Trophoblast cell (in vitro differentiated cells and primary cell): ENCODE data around the gene SNAP25.

Source experiments
- DNase-seq, 2 donors: peaks; one replicate each; pipeline ENCODE4 v3.0.0-alpha.2; 2016
- H2AFZ ChIP-seq: 2 replicates; pipeline ENCODE4 v1.6.1; 2013; ENCODE audit warnings: low read length, moderate library complexity, mild to moderate bottlenecking; ENCODE audit not compliant: insufficient read depth, poor library complexity
- H2AK5ac ChIP-seq: 2 replicates; pipeline ENCODE4 v1.6.1; 2013; ENCODE audit warnings: mild to moderate bottlenecking, low read length
- H2BK120ac ChIP-seq: 2 replicates; pipeline ENCODE4 v1.6.1; 2013; ENCODE audit warnings: low read length, mild to moderate bottlenecking, moderate library complexity; ENCODE audit not compliant: insufficient read depth, poor library complexity
- H2BK12ac ChIP-seq: 2 replicates; pipeline ENCODE4 v1.6.1; 2013; ENCODE audit warnings: mild to moderate bottlenecking, low read length, moderate library complexity
- H2BK5ac ChIP-seq: 2 replicates; pipeline ENCODE4 v1.6.1; 2013; ENCODE audit warnings: low read length, low read depth, moderate library complexity, mild to moderate bottlenecking; ENCODE audit not compliant: poor library complexity
- H3K14ac ChIP-seq: 2 replicates; pipeline ENCODE4 v1.6.1; 2013; ENCODE audit warnings: mild to moderate bottlenecking, low read length
- H3K18ac ChIP-seq: 2 replicates; pipeline ENCODE4 v1.6.1; 2013; ENCODE audit warnings: mild to moderate bottlenecking, low read length
- H3K23ac ChIP-seq: 2 replicates; pipeline ENCODE4 v1.6.1; 2013; ENCODE audit warnings: low read length
- H3K27ac ChIP-seq: 2 replicates; pipeline ENCODE4 v1.5.1; 2013; ENCODE audit warnings: low read depth, mild to moderate bottlenecking, inconsistent platforms, low read length, moderate library complexity
- H3K27me3 ChIP-seq: 2 replicates; pipeline ENCODE4 v1.6.1; 2013; ENCODE audit warnings: inconsistent platforms, mild to moderate bottlenecking, low read length, moderate library complexity; ENCODE audit not compliant: insufficient read depth
- H3K36me3 ChIP-seq, 2 experiments: 1 replicate in 1 of 2; 2 replicates in 1 of 2; pipeline ENCODE4 v1.6.1; 2013; ENCODE audit warnings: low read length in 2 of 2, mild to moderate bottlenecking in 2 of 2, moderate library complexity in 1 of 2; ENCODE audit not compliant: insufficient read depth in 2 of 2, control insufficient read depth in 1 of 2
- H3K4ac ChIP-seq: 2 replicates; pipeline ENCODE4 v1.6.1; 2013; ENCODE audit warnings: low read depth, mild to moderate bottlenecking, low read length, moderate library complexity
- H3K4me1 ChIP-seq, 2 experiments: 1 replicate in 1 of 2; 2 replicates in 1 of 2; pipeline ENCODE4 v1.6.1; 2013; ENCODE audit warnings: low read length in 2 of 2, mild to moderate bottlenecking in 2 of 2, moderate library complexity in 1 of 2; ENCODE audit not compliant: insufficient read depth in 2 of 2, control insufficient read depth in 1 of 2
- H3K4me2 ChIP-seq: 2 replicates; pipeline ENCODE4 v1.6.1; 2013; ENCODE audit warnings: inconsistent platforms, mild to moderate bottlenecking, low read length, moderate library complexity
- H3K4me3 ChIP-seq: 2 replicates; pipeline ENCODE4 v1.5.1; 2013; ENCODE audit warnings: mild to moderate bottlenecking, low read depth, low read length, inconsistent platforms
- H3K79me1 ChIP-seq: one replicate; pipeline ENCODE4 v1.6.1; 2013; ENCODE audit warnings: low read length
- H3K79me2 ChIP-seq: 2 replicates; pipeline ENCODE4 v1.6.1; 2013; ENCODE audit warnings: low read length, mild to moderate bottlenecking; ENCODE audit not compliant: control insufficient read depth, insufficient read depth, poor library complexity
- H3K9ac ChIP-seq: 2 replicates; pipeline ENCODE4 v1.6.1; 2013; ENCODE audit warnings: mild to moderate bottlenecking, low read length
- H3K9me3 ChIP-seq: 2 replicates; pipeline ENCODE4 v1.6.1; 2013; ENCODE audit warnings: low read depth, mild to moderate bottlenecking, control low read depth, inconsistent platforms, low read length; ENCODE audit not compliant: insufficient read depth
- H4K12ac ChIP-seq: 2 replicates; pipeline ENCODE4 v1.6.1; 2013; ENCODE audit warnings: low read depth, mild to moderate bottlenecking, low read length, moderate library complexity
- H4K8ac ChIP-seq: 2 replicates; pipeline ENCODE4 v1.6.1; 2013; ENCODE audit warnings: low read depth, mild to moderate bottlenecking, low read length, moderate library complexity
- H4K91ac ChIP-seq: one replicate; pipeline ENCODE4 v1.6.1; 2013; ENCODE audit warnings: low read depth, mild to moderate bottlenecking, low read length, moderate library complexity
- WGBS: extraction: QIAGEN DNeasy Blood & Tissue Kit; methylation state at CpG from one replicate; pipeline ENCODE4 v1.1.7; 2013; ENCODE audit warnings: missing lambda C conversion rate; ENCODE audit not compliant: insufficient read length, insufficient coverage; ENCODE audit errors: extremely low coverage; 5-methylcytosine and 5-hydroxymethylcytosine counted together

SNAP25 gene

GRCh38 chr20:10255846-10256245 lies 37.2 kb downstream of the SNAP25 start:
- no peaks in the 10 kb centered on the region for H3K27me3 ChIP-seq
- no peaks in the 10 kb centered on the region for H3K79me2 ChIP-seq
- H3K4me1 ChIP-seq = no peaks in the 10 kb centered on the region
- no peak overlapping the region for H4K12ac ChIP-seq
- H3K4ac ChIP-seq = no peak overlapping the region
- no peak overlapping the region for H3K27ac ChIP-seq
- no peaks in the 10 kb centered on the region for H3K36me3 ChIP-seq
- no peak overlapping the region for H3K4me2 ChIP-seq
- no peaks in the 10 kb centered on the region for H3K9me3 ChIP-seq
- no peak overlapping the region for H3K4me3 ChIP-seq
- no peak overlapping the region for H3K9ac ChIP-seq
- no peak overlapping the region for H3K18ac ChIP-seq
- DNase-seq = no peak
- H3K23ac ChIP-seq = no peak overlapping the region
- no peak overlapping the region for H4K91ac ChIP-seq
- H2BK5ac ChIP-seq = no peak overlapping the region
- no peak overlapping the region for H2AFZ ChIP-seq
- no peak overlapping the region for H2AK5ac ChIP-seq
- no peak overlapping the region for H4K8ac ChIP-seq
- H2BK12ac ChIP-seq = no peak overlapping the region
- H2BK120ac ChIP-seq = no peak overlapping the region
- H3K79me1 ChIP-seq = no peaks in the 10 kb centered on the region
- no peak overlapping the region for H3K14ac ChIP-seq
- no CpG with 5 or more reads among the region's 1 CpG for WGBS

- H3K23ac ChIP-seq = no peak overlapping the region
- H2BK120ac ChIP-seq = no peak overlapping the region
- H3K18ac ChIP-seq = no peak overlapping the region
- no peak overlapping the region for H3K9ac ChIP-seq
- H4K8ac ChIP-seq = no peak overlapping the region
- no peak overlapping the region for H2BK5ac ChIP-seq
- H3K4me1 ChIP-seq = no peaks in the 10 kb centered on the region
- H4K91ac ChIP-seq = no peak overlapping the region
- DNase-seq = no peak
- H3K4me3 ChIP-seq = no peak overlapping the region
- H2AFZ ChIP-seq = no peak overlapping the region
- H3K79me2 ChIP-seq = no peaks in the 10 kb centered on the region
- no peaks in the 10 kb centered on the region for H3K79me1 ChIP-seq
- no peak overlapping the region for H2AK5ac ChIP-seq
- no peak overlapping the region for H2BK12ac ChIP-seq
- H3K9me3 ChIP-seq = no peaks in the 10 kb centered on the region
- no peaks in the 10 kb centered on the region for H3K27me3 ChIP-seq
- no peak overlapping the region for H3K4ac ChIP-seq
- H4K12ac ChIP-seq = no peak overlapping the region
- no peaks in the 10 kb centered on the region for H3K36me3 ChIP-seq
- no peak overlapping the region for H3K14ac ChIP-seq
- no peak overlapping the region for H3K4me2 ChIP-seq
- H3K27ac ChIP-seq = no peak overlapping the region
These were observed 40.5 kb downstream of the SNAP25 start for GRCh38 chr20:10259166-10259565.

GRCh38 chr20:10260316-10260715 lies 41.7 kb downstream of the SNAP25 start:
- H3K23ac ChIP-seq = no peak overlapping the region
- H3K36me3 ChIP-seq = no peaks in the 10 kb centered on the region
- H2AFZ ChIP-seq = no peak overlapping the region
- no peak overlapping the region for H3K4me3 ChIP-seq
- no peak overlapping the region for H4K12ac ChIP-seq
- no peaks in the 10 kb centered on the region for H3K27me3 ChIP-seq
- H2BK5ac ChIP-seq = no peak overlapping the region
- H2BK120ac ChIP-seq = no peak overlapping the region
- WGBS = no CpG with 5 or more reads among the region's 1 CpG
- H3K18ac ChIP-seq = no peak overlapping the region
- no peak overlapping the region for H3K4me2 ChIP-seq
- H3K9me3 ChIP-seq = no peaks in the 10 kb centered on the region
- peak; percentile 77 to 88 for DNase-seq
- H2BK12ac ChIP-seq = no peak overlapping the region
- no peak overlapping the region for H3K14ac ChIP-seq
- no peaks in the 10 kb centered on the region for H3K79me2 ChIP-seq
- no peak overlapping the region for H3K9ac ChIP-seq
- H4K8ac ChIP-seq = no peak overlapping the region
- no peak overlapping the region for H3K4ac ChIP-seq
- H3K27ac ChIP-seq = no peak overlapping the region
- no peak overlapping the region for H4K91ac ChIP-seq
- no peaks in the 10 kb centered on the region for H3K4me1 ChIP-seq
- no peak overlapping the region for H2AK5ac ChIP-seq
- H3K79me1 ChIP-seq = no peaks in the 10 kb centered on the region

GRCh38 chr20:10261702-10262101 lies 43.1 kb downstream of the SNAP25 start:
- Histone ChIP-seq H3K36me3 (no peaks in the 10 kb centered on the region), H4K91ac (no peak overlapping the region), H2BK120ac (no peak overlapping the region), H3K27ac (no peak overlapping the region), H3K4me1 (no peaks in the 10 kb centered on the region), H4K12ac (no peak overlapping the region), H3K4me2 (no peak overlapping the region), H2AK5ac (no peak overlapping the region), H3K4ac (no peak overlapping the region), H2BK12ac (no peak overlapping the region), H3K14ac (no peak overlapping the region), H4K8ac (no peak overlapping the region), H2BK5ac (no peak overlapping the region), H3K9me3 (no peaks in the 10 kb centered on the region), H3K27me3 (no peaks in the 10 kb centered on the region), H3K4me3 (no peak overlapping the region), H3K79me1 (no peaks in the 10 kb centered on the region), H3K18ac (no peak overlapping the region), H2AFZ (no peak overlapping the region), H3K79me2 (no peaks in the 10 kb centered on the region), H3K9ac (no peak overlapping the region), H3K23ac (no peak overlapping the region)
- no CpG with 5 or more reads among the region's 2 CpGs for WGBS
- DNase-seq = no peak
